GM10266 (cell line): ENCODE data around the gene CD300LF.

Experiments used
- DNase-seq: peaks from one replicate; pipeline ENCODE4 v3.0.0; 2012; ENCODE audit errors: extremely low spot score
- CTCF ChIP-seq: IDR thresholded peaks from 2 replicates; pipeline ENCODE4 v1.5.1; 2012; ENCODE audit warnings: mild to moderate bottlenecking, low read depth; ENCODE audit not compliant: control insufficient read depth, insufficient read depth; ENCODE audit errors: missing control alignments

The CD300LF gene

GRCh38 chr17:74757931-74758847 lies 45.5 kb upstream of the CD300LF start:
- no peak for DNase-seq
- no peak for TF ChIP-seq CTCF

- DNase-seq: no peak
- no peak for TF ChIP-seq CTCF
These were observed 44.8 kb upstream of the CD300LF start for GRCh38 chr17:74757502-74757901.

- no peak for DNase-seq
- TF ChIP-seq CTCF: no peak
These were observed 44.2 kb upstream of the CD300LF start for GRCh38 chr17:74756891-74757290.

GRCh38 chr17:74755533-74755932 lies 42.8 kb upstream of the CD300LF start:
- no peak for DNase-seq
- no peak for TF ChIP-seq CTCF

GRCh38 chr17:74754832-74755231 lies 42.1 kb upstream of the CD300LF start:
- TF ChIP-seq CTCF: no peak
- no peak for DNase-seq

- no peak for DNase-seq
- no peak for TF ChIP-seq CTCF
These were observed 40.2 kb upstream of the CD300LF start for GRCh38 chr17:74752822-74753401.

- DNase-seq: no peak
- TF ChIP-seq CTCF: no peak
These were observed 39.7 kb upstream of the CD300LF start for GRCh38 chr17:74752415-74752814.
